Glutamatergic neuron (in vitro differentiated cells): Measurements from ENCODE around the gene SMOC2. TPM values are rescaled to one million over a fixed set of nuclear protein-coding genes. Genes with fewer than 3 reads are reported as not detected.

Experiments
- DNase-seq: peaks from one replicate; pipeline ENCODE4 v3.0.0; 2022
- H3K27ac Mint-ChIP-seq: one replicate; pipeline ENCODE4 v1.8.0; 2020; ENCODE audit warnings: mild to moderate bottlenecking, mixed read lengths, inconsistent platforms; ENCODE audit not compliant: unreplicated experiment
- H3K27me3 Mint-ChIP-seq: one replicate; pipeline ENCODE4 v1.8.0; 2020; ENCODE audit warnings: mild to moderate bottlenecking, moderate library complexity, mixed read lengths, inconsistent platforms; ENCODE audit not compliant: unreplicated experiment
- H3K36me3 Mint-ChIP-seq: one replicate; pipeline ENCODE4 v1.8.0; 2020; ENCODE audit warnings: mild to moderate bottlenecking, mixed read lengths, inconsistent platforms; ENCODE audit not compliant: unreplicated experiment
- H3K4me1 Mint-ChIP-seq: one replicate; pipeline ENCODE4 v1.8.0; 2020; ENCODE audit warnings: mild to moderate bottlenecking, low read depth, mixed read lengths, inconsistent platforms; ENCODE audit not compliant: unreplicated experiment
- H3K4me3 Mint-ChIP-seq: one replicate; pipeline ENCODE4 v1.8.0; 2020; ENCODE audit warnings: mild to moderate bottlenecking, mixed read lengths, inconsistent platforms; ENCODE audit not compliant: unreplicated experiment
- H3K9me3 Mint-ChIP-seq: one replicate; pipeline ENCODE4 v1.8.0; 2020; ENCODE audit warnings: mild to moderate bottlenecking, moderate library complexity, mixed read lengths, inconsistent platforms; ENCODE audit not compliant: unreplicated experiment
- total RNA-seq: library from RNA; stranded (reverse); fragmentation: NEBNext Ultra II Directional; extraction: Animal tissue kit (Norgen Biotek cat#: 25700); gene quantifications from one replicate; pipeline ENCODE4 v1.2.1, GENCODE V29; 2021; ENCODE audit not compliant: unreplicated experiment
- TF ChIP-seq, protein P1 (sequence below): fragments of 200-600 bp; sonication (generic); IDR thresholded peaks from one replicate; pipeline ENCODE4 v1.5.0; 2021; ENCODE audit not compliant: partially characterized antibody, unreplicated experiment

Gene SMOC2
- total RNA-seq, 1 donor from 2014 or later: 0.44 TPM

DNA sequence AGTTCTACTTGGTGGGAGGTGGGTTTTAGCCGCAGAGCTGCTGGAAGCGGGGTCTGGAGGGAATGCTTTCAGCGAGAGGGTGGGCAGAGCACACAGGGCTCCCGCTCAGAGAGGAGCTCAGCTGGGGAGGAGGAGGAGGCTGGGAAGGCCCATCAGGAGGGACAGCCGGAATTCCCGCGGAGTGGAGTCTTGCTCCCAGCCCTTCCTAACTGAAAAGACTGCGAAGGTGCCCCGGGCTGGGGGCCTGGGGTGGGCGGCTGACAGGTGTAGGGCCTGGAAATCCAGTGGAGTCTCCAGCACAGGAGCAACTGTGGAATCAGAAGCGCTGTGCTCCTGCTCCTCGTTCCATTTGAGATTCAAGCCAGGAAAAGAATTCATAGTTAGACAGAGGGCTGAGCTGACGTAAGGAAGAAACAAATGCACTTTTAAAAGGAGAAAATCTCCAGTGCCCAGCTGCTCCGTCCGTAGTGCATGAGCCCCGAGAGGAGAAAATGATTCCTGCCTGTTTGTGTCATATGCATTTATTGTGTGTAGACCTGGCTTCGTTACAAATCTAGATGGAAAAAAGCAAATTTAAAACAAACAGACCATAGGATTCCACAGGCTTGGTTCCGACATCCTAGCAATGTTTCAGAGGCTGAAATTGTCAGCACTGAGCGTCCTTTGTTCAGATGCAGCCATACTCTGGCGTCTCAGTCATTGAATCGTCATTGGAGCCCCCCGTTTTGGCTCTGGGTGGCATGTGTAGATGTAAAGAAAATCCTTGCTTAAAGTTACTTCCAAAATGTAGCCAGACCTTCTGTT lies 197.7 kb downstream of the SMOC2 start:
- H3K4me3 Mint-ChIP-seq: no peak overlapping the region
- H3K27me3 Mint-ChIP-seq: no peaks in the 10 kb centered on the region
- no peak for DNase-seq
- H3K36me3 Mint-ChIP-seq: no peaks in the 10 kb centered on the region
- no peaks in the 10 kb centered on the region for H3K9me3 Mint-ChIP-seq
- H3K4me1 Mint-ChIP-seq: peaks cover 12% of the 10 kb centered on the region
- TF ChIP-seq, protein P1, sequence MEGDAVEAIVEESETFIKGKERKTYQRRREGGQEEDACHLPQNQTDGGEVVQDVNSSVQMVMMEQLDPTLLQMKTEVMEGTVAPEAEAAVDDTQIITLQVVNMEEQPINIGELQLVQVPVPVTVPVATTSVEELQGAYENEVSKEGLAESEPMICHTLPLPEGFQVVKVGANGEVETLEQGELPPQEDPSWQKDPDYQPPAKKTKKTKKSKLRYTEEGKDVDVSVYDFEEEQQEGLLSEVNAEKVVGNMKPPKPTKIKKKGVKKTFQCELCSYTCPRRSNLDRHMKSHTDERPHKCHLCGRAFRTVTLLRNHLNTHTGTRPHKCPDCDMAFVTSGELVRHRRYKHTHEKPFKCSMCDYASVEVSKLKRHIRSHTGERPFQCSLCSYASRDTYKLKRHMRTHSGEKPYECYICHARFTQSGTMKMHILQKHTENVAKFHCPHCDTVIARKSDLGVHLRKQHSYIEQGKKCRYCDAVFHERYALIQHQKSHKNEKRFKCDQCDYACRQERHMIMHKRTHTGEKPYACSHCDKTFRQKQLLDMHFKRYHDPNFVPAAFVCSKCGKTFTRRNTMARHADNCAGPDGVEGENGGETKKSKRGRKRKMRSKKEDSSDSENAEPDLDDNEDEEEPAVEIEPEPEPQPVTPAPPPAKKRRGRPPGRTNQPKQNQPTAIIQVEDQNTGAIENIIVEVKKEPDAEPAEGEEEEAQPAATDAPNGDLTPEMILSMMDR: no peak
- H3K27ac Mint-ChIP-seq: no peak overlapping the region

DNA sequence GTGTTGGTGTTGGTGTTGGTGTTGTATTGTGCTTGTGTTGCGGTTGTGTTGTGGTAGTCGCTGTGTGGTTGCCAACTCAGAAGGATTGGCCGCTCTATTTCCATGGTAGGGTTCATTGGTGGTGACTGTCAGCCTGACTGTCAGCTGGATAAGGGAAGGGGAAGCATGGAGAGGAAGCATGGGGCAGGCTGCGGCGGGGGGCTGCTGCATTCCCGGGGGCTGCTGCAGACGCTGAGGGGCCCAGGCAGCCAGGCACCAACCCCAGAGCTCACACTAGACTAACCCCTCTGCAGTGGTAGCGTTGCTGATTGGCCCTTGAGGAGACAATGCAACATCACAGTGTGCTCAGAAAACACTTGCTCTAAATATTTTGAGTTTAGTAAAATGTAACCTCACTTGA lies 199.2 kb downstream of the SMOC2 start:
- DNase-seq: no peak
- Mint-ChIP-seq H3K4me1 (peaks cover 12% of the 10 kb centered on the region), H3K4me3 (no peak overlapping the region), H3K27ac (no peak overlapping the region), H3K36me3 (no peaks in the 10 kb centered on the region), H3K9me3 (no peaks in the 10 kb centered on the region), H3K27me3 (no peaks in the 10 kb centered on the region)
- TF ChIP-seq, protein P1: no peak

DNA sequence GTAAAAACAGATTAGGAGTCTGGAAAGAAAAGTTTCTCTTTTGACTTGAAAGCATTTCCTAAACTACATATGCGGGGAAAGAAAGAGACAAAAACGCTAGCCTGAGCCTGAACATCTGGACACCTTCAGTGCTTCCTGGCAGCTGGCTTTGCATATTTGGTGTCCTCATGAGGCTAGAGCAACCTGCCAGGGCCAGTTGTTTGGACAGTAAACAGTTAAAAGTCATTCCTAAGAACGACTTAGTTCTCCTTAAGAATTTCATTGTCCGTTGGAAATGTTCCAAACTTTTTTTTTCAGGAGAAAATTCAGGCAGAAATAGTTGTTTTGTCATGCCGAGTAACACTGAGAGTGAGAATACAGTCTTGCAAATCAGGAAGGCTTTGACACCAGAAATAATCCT lies 199.8 kb downstream of the SMOC2 start:
- TF ChIP-seq, protein P1: no peak
- no peak overlapping the region for H3K27ac Mint-ChIP-seq
- H3K4me3 Mint-ChIP-seq: no peak overlapping the region
- H3K4me1 Mint-ChIP-seq: peaks cover 12% of the 10 kb centered on the region
- H3K27me3 Mint-ChIP-seq: no peaks in the 10 kb centered on the region
- no peaks in the 10 kb centered on the region for H3K9me3 Mint-ChIP-seq
- H3K36me3 Mint-ChIP-seq: no peaks in the 10 kb centered on the region
- no peak for DNase-seq

DNA sequence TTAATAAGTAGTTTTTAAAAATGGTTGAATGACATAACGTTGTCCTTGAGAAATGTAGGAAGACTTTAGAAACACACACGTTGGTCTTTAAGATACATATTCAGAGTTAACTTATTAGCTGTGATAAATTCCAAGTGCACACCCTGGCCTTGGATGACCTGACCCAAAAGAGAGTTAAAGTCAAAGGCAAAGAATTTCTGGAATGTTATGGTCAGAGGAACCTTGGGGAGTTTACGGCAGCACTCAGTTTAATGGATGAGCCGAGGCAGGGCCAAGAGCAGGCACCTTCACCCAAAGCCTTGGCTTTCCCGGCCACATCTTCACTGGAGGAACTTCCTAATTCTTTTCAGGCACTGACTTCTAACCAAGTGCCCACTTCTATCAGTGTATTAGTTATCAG lies 200.5 kb downstream of the SMOC2 start:
- Mint-ChIP-seq H3K4me1 (peaks cover 13% of the 10 kb centered on the region), H3K4me3 (no peak overlapping the region), H3K27ac (no peak overlapping the region), H3K9me3 (no peaks in the 10 kb centered on the region), H3K36me3 (no peaks in the 10 kb centered on the region), H3K27me3 (no peaks in the 10 kb centered on the region)
- DNase-seq: no peak
- TF ChIP-seq, protein P1: no peak

DNA sequence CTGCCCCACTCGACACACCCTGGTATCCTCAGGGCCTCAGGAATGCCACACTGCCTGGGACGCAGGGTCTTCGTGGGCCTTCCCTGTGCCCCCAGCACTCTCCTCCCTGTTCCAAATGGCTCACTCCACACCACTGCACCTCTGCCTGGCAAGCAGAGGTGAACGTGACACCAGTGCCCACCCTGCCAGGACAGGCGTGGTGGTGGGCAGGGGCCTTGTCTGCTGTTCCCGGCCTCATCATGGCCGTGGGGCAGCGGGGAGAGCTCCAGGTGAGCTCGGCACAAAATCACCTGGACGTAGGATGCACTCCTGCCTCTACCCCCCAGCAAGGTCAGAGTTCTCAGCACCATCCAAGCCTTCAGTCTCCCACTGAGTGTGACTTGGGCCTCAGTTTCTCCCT lies 202.4 kb downstream of the SMOC2 start:
- DNase-seq: no peak
- H3K4me3 Mint-ChIP-seq: no peak overlapping the region
- no peaks in the 10 kb centered on the region for H3K27me3 Mint-ChIP-seq
- no peak overlapping the region for H3K27ac Mint-ChIP-seq
- TF ChIP-seq, protein P1: no peak
- H3K4me1 Mint-ChIP-seq: peaks cover 26% of the 10 kb centered on the region
- no peaks in the 10 kb centered on the region for H3K36me3 Mint-ChIP-seq
- peaks cover under 1% of the 10 kb centered on the region for H3K9me3 Mint-ChIP-seq
